Activated CD8-positive, alpha-beta memory T cell treated with anti-CD3 and anti-CD28 coated beads, Interleukin-2, amount 50 U/mL, for 48 hours (primary cell): ENCODE results near the gene SCARF2.
"Not testable (repeated sequence)": the region's sequence is repeated elsewhere in the genome, so short reads cannot be mapped to it uniquely, and the experiment has no call there.

Experiments used
- DNase-seq: peaks from one replicate; pipeline ENCODE4 v3.0.0-alpha.2; 2020

Gene SCARF2

GRCh38 chr22:20391222-20391621, 46.4 kb downstream of the SCARF2 start:
- no peak for DNase-seq

GRCh38 chr22:20390394-20390907, 47.2 kb downstream of the SCARF2 start:
- DNase-seq, result no peak

GRCh38 chr22:20389288-20389687, 48.3 kb downstream of the SCARF2 start:
- no peak for DNase-seq

GRCh38 chr22:20388200-20388599, 49.4 kb downstream of the SCARF2 start:
- DNase-seq, result no peak

- DNase-seq, result no peak
Measured at GRCh38 chr22:20386972-20387371, 50.7 kb downstream of the SCARF2 start.

- no peak for DNase-seq
Measured at GRCh38 chr22:20386336-20386735, 51.3 kb downstream of the SCARF2 start.

- no peak for DNase-seq
Measured at GRCh38 chr22:20384865-20385264, 52.8 kb downstream of the SCARF2 start.

GRCh38 chr22:20384171-20384570, 53.5 kb downstream of the SCARF2 start:
- DNase-seq, result no peak

GRCh38 chr22:20383538-20383937, 54.1 kb downstream of the SCARF2 start:
- DNase-seq, result no peak

GRCh38 chr22:20380486-20380885, 57.1 kb downstream of the SCARF2 start:
- DNase-seq, result no peak

- DNase-seq, result not testable (repeated sequence)
Measured at GRCh38 chr22:20378684-20379083, 58.9 kb downstream of the SCARF2 start.

- no peak for DNase-seq
Measured at GRCh38 chr22:20378110-20378509, 59.5 kb downstream of the SCARF2 start.

GRCh38 chr22:20376983-20377382, 60.6 kb downstream of the SCARF2 start:
- not testable (repeated sequence) for DNase-seq

- DNase-seq, result not testable (repeated sequence)
Measured at GRCh38 chr22:20376281-20376680, 61.3 kb downstream of the SCARF2 start.
